HUDEP-2 (cell line): ENCODE data around the gene GSE1.

Experiments used
- DNase-seq, 76 experiments: peaks; one replicate each; lab custom pipeline; 2025; ENCODE audit not compliant: unreplicated experiment in 76 of 76; lab: John Stamatoyannopoulos, UW

GSE1 gene

GRCh38 chr16:85628645-85629044 is 15.5 kb downstream of the GSE1 start:
- DNase-seq, result no peak

GRCh38 chr16:85629326-85629725 is 16.2 kb downstream of the GSE1 start:
- no peak for DNase-seq

- DNase-seq, result peak in 3 of 76 experiments; percentile 8 to 17 (median 13)
Measured at GRCh38 chr16:85629853-85630252, 16.7 kb downstream of the GSE1 start.

- no peak for DNase-seq
Measured at GRCh38 chr16:85631230-85631629, 18.1 kb downstream of the GSE1 start.

GRCh38 chr16:85631802-85632393 is 18.8 kb downstream of the GSE1 start:
- no peak for DNase-seq

GRCh38 chr16:85632709-85633437 is 19.8 kb downstream of the GSE1 start:
- no peak for DNase-seq

GRCh38 chr16:85633438-85633743 is 20.3 kb downstream of the GSE1 start:
- no peak for DNase-seq

- no peak for DNase-seq
Measured at GRCh38 chr16:85633888-85634287, 20.8 kb downstream of the GSE1 start.

- DNase-seq, result no peak
Measured at GRCh38 chr16:85634747-85635544, 21.8 kb downstream of the GSE1 start.

GRCh38 chr16:85635545-85636140 is 22.5 kb downstream of the GSE1 start:
- no peak for DNase-seq

GRCh38 chr16:85636234-85636812 is 23.2 kb downstream of the GSE1 start:
- DNase-seq, result no peak

- no peak for DNase-seq
Measured at GRCh38 chr16:85637061-85637807, 24.1 kb downstream of the GSE1 start.

GRCh38 chr16:85637808-85638647 is 24.9 kb downstream of the GSE1 start:
- no peak for DNase-seq

- DNase-seq, result no peak
Measured at GRCh38 chr16:85638695-85639409, 25.7 kb downstream of the GSE1 start.

GRCh38 chr16:85639529-85640253 is 26.6 kb downstream of the GSE1 start:
- DNase-seq, result no peak

- DNase-seq, result no peak
Measured at GRCh38 chr16:85640254-85640558, 27.1 kb downstream of the GSE1 start.

GRCh38 chr16:85640585-85640984 is 27.5 kb downstream of the GSE1 start:
- DNase-seq, result no peak

- no peak for DNase-seq
Measured at GRCh38 chr16:85641305-85641704, 28.2 kb downstream of the GSE1 start.
